Nephron (organoid): ENCODE measurements around the gene GFI1.
"Not testable (repeated sequence)": the region's sequence is repeated elsewhere in the genome, so short reads cannot be mapped to it uniquely, and the experiment has no call there.

Source experiments
- H3K27ac Mint-ChIP-seq, 3 experiments: 2 replicates each; pipeline ENCODE4 v1.8.0; 2020; ENCODE audit warnings: mixed read lengths in 3 of 3, mild to moderate bottlenecking in 2 of 3, moderate library complexity in 1 of 3
- H3K27me3 Mint-ChIP-seq: 2 replicates; pipeline ENCODE4 v1.8.0; 2021; ENCODE audit warnings: low read depth, mild to moderate bottlenecking, moderate library complexity, mixed read lengths
- H3K36me3 Mint-ChIP-seq: 2 replicates; pipeline ENCODE4 v1.8.0; 2020; ENCODE audit warnings: low read depth, mixed read lengths
- H3K4me1 Mint-ChIP-seq: 2 replicates; pipeline ENCODE4 v1.8.0; 2020; ENCODE audit warnings: mixed read lengths
- H3K4me3 Mint-ChIP-seq, 3 experiments: 2 replicates each; pipeline ENCODE4 v1.8.0; 2020; ENCODE audit warnings: mild to moderate bottlenecking in 3 of 3, mixed read lengths in 3 of 3, moderate library complexity in 2 of 3
- H3K9me3 Mint-ChIP-seq: 2 replicates; pipeline ENCODE4 v1.8.0; 2020; ENCODE audit warnings: mixed read lengths
- CTCF ChIP-seq, 3 experiments: fragments of 200-600 bp; sonication (generic); IDR thresholded peaks; one replicate each; pipeline ENCODE4 v1.5.0; 2021; ENCODE audit warnings: antibody characterized with exemption in 3 of 3; ENCODE audit not compliant: unreplicated experiment in 3 of 3

GFI1 gene

GRCh38 chr1:92486251-92487077 lies at the start of gene GFI1:
Gene GFI1, minus strand, starts transcription at chr1:92486925. Its CDS starts 3,438 bp downstream, at chr1:92483487.
- peaks cover 31% of the 10 kb centered on the region for H3K4me1 Mint-ChIP-seq
- peaks cover 91% of the 10 kb centered on the region for H3K27me3 Mint-ChIP-seq
- H3K27ac Mint-ChIP-seq, result no peak within 1 kb of the TSS
- H3K36me3 Mint-ChIP-seq, result no peaks in the 10 kb centered on the region
- no peaks in the 10 kb centered on the region for H3K9me3 Mint-ChIP-seq
- peak within 1 kb of the TSS; percentile 81 to 85 (median 84) for H3K4me3 Mint-ChIP-seq
- TF ChIP-seq CTCF (IDR thresholded peaks at IDR 0.05; ENCODE audit: unreplicated experiment in 3 of 3), result no peak

DNA sequence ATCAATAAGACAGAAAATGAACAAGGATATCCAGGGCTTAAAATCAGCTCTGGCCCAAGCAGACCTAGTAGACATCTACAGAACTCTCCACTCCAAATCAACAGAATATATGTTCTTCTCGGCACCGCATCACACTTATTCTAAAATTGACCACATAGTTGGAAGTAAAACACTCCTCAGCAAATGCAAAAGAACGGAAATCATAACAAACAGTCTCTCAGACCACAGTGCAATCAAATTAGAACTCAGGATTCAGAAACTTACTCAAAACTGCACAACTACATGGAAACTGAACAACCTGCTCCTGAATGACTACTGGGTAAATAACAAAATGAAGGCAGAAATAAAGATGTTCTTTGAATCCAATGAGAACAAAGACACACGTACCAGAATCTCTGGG lies 45.6 kb upstream of the GFI1 start:
- peaks cover 38% of the 10 kb centered on the region for H3K36me3 Mint-ChIP-seq
- H3K4me1 Mint-ChIP-seq, result not testable (repeated sequence)

DNA sequence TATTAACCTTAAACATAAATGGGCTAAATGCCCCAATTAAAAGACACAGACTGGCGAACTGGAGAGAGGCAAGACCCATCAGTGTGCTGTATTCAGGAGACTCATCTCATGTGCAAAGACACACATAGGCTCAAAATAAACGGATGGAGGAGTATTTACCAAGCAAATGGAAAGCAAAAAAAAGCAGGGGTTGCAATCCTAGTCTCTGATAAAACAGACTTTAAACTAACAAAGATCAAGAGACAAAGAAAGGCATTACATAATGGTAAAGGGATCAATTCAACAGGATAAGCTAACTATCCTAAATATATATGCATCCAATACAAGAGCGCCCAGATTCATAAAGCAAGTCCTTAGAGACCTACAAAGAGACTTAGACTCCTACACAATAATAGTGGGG lies 45.2 kb upstream of the GFI1 start:
- not testable (repeated sequence) for H3K27me3 Mint-ChIP-seq, H3K4me1 Mint-ChIP-seq, H3K9me3 Mint-ChIP-seq, H3K27ac Mint-ChIP-seq, H3K4me3 Mint-ChIP-seq
- H3K36me3 Mint-ChIP-seq, result peaks cover 38% of the 10 kb centered on the region

More for the DNA sequence above, 45.6 kb upstream of the GFI1 start:
- H3K27ac Mint-ChIP-seq, H3K4me3 Mint-ChIP-seq, H3K9me3 Mint-ChIP-seq, H3K27me3 Mint-ChIP-seq: not testable (repeated sequence)

DNA sequence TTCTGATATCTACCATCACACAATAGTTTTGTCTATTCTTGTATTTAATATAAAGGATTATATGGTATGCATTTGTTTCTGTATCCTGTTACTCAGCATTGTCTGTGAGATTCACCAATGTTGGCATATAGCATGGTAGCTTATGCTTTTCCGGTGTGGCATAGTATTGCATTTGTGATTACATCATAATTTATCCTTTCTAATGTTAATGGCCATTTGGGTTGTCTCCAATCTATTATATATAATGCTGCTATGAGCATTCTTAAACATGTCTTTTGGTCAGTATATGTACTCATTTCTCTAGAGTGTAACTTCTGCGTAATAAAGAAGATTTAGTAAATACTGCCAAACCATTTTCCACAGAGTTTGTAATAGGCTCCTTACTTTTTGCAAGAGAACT lies 40.9 kb upstream of the GFI1 start:
- Mint-ChIP-seq H3K9me3 (peaks cover 3% of the 10 kb centered on the region), H3K36me3 (peaks cover 23% of the 10 kb centered on the region), H3K4me3 (no peak overlapping the region), H3K27me3 (no peaks in the 10 kb centered on the region), H3K4me1 (no peaks in the 10 kb centered on the region), H3K27ac (no peak overlapping the region)
- TF ChIP-seq CTCF (IDR thresholded peaks at IDR 0.05; ENCODE audit: unreplicated experiment in 3 of 3), result no peak

GRCh38 chr1:92524944-92525590 lies 38.3 kb upstream of the GFI1 start:
- H3K27me3 Mint-ChIP-seq, H3K4me1 Mint-ChIP-seq: not testable (repeated sequence)

GRCh38 chr1:92519043-92519442 lies 32.3 kb upstream of the GFI1 start:
- Mint-ChIP-seq H3K27me3 (no peaks in the 10 kb centered on the region), H3K27ac (no peak overlapping the region), H3K4me1 (no peaks in the 10 kb centered on the region), H3K4me3 (no peak overlapping the region), H3K36me3 (peaks cover 11% of the 10 kb centered on the region), H3K9me3 (no peaks in the 10 kb centered on the region)
- no peak for TF ChIP-seq CTCF (IDR thresholded peaks at IDR 0.05; ENCODE audit: unreplicated experiment in 3 of 3)

More at GRCh38 chr1:92524944-92525590, 38.3 kb upstream of the GFI1 start:
- H3K9me3 Mint-ChIP-seq, H3K36me3 Mint-ChIP-seq, H3K4me3 Mint-ChIP-seq, H3K27ac Mint-ChIP-seq: not testable (repeated sequence)

GRCh38 chr1:92516574-92516973 lies 29.8 kb upstream of the GFI1 start:
- H3K27me3 Mint-ChIP-seq, result no peaks in the 10 kb centered on the region
- TF ChIP-seq CTCF (IDR thresholded peaks at IDR 0.05; ENCODE audit: unreplicated experiment in 3 of 3), result no peak
- H3K4me3 Mint-ChIP-seq, result no peak overlapping the region
- H3K9me3 Mint-ChIP-seq, result no peaks in the 10 kb centered on the region
- H3K4me1 Mint-ChIP-seq, result no peaks in the 10 kb centered on the region
- H3K36me3 Mint-ChIP-seq, result peaks cover 17% of the 10 kb centered on the region
- H3K27ac Mint-ChIP-seq, result no peak overlapping the region
